ENCODE results near the gene AP2A1. TPM values are rescaled to one million over a fixed set of nuclear protein-coding genes. Genes with fewer than 3 reads are reported as not detected.

The AP2A1 gene
- total RNA-seq, 1 donor from 2014 or later = 67.6 TPM

DNA sequence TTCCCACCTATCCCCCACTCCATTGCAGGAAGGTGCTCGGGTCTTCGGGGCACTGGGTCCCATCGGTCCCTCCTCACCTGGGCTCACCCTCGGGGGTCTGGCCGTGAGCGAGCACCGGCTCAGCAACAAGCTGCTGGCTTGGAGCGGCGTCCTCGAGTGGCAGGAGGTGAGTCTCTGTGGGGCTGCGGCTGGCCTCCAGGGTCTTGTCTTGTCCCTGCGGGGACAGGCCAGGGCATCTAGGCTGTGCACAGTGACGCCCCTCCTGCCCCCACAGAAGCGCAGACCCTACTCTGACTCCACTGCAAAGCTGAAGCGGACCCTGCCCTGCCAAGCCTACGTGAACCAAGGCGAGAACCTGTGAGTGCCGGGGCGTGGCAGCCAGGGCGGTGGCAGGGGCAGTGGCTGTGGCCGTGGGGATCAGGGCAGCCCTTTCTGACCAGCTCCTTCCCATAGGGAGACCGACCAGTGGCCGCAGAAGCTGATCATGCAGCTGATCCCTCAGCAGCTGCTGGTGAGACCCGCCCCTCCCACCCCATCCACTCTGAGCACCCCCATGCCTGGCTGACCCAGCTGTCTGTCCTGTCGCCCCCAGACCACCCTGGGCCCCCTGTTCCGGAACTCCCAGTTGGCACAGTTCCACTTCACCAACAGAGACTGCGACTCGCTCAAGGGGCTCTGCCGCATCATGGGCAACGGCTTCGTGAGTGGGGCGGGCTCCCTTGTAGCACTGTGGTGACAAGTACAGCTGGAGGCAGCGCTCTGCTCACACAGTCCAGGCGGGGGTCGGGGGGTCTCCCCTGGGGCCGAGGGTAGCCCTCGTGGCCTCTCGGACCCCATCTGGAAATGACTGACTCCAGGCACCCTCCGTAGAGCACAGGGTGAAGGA, 87.8 kb downstream of the AP2A1 start:
- ATAC-seq = no peak
- peak; percentile 48 for DNase-seq
- H3K4me1 ChIP-seq = peaks cover 27% of the 10 kb centered on the region
- H3K36me3 ChIP-seq = peaks cover 47% of the 10 kb centered on the region
- intact Hi-C loops (cut with DNase I) = no loop called here
- H3K4me3 ChIP-seq = no peak overlapping the region
- H3K27me3 ChIP-seq (ENCODE audit: low read depth) = no peaks in the 10 kb centered on the region
- no peak for TF ChIP-seq CTCF (IDR thresholded peaks at IDR 0.05)
- H3K27ac ChIP-seq = no peak overlapping the region
- H3K9me3 ChIP-seq = no peaks in the 10 kb centered on the region

- H3K36me3 ChIP-seq = peaks cover 54% of the 10 kb centered on the region
- no peaks in the 10 kb centered on the region for H3K27me3 ChIP-seq (ENCODE audit: low read depth)
These were observed 88.5 kb downstream of the AP2A1 start for GRCh38 chr19:49855277-49855675.

DNA sequence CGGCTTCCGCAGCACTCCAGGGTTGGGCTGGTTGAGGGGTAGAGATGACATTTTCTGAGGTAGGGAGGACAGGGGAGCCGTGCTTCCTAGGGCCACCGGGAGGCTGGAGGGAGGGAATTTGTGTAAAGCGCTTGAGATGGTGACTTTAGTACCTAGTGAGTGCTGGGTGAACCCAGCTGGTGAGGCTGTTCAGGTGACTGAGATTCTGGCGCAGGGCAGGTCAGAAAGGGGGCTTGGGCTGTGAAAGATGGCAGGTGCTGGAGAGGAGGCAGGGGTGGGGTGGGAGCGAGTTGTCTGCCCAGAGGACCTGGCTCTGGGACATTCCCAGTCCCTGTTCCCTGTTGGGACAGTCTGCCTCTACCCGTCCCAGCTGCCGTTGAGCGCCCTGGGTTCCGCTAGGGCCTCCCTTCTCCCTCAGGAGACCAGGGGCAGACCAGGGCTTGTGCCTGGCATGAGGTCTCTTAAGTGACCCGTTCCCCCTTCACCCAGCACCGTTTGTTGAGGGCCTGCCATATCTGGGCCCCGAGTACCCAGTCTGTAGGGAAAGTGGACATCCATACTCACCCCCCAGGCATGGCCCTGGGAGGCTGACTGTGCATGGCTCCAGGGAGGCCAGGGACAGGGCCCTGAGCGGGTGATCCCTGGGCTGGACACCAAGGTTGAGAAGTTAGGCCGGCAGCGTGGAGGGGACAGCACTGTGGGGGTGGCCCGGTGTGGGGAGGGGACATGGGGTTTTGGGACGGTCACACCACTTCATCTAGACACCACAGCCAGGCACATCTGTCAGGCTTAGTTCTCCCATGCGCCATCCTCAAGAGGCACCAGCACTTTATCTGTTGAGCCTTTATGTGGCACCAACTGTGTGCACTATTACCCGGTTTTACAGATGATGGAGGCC, 89.1 kb downstream of the AP2A1 start:
- Histone ChIP-seq H3K36me3 (peaks cover 60% of the 10 kb centered on the region), H3K27me3 (ENCODE audit: low read depth) (no peaks in the 10 kb centered on the region), H3K4me1 (peaks cover 23% of the 10 kb centered on the region), H3K4me3 (no peak overlapping the region), H3K27ac (no peak overlapping the region), H3K9me3 (no peaks in the 10 kb centered on the region)
- DNase-seq = no peak
- ATAC-seq = no peak
- no peak for TF ChIP-seq CTCF (IDR thresholded peaks at IDR 0.05)
- intact Hi-C loops (cut with DNase I) = no loop called here

More at GRCh38 chr19:49855277-49855675, 88.5 kb downstream of the AP2A1 start:
- ATAC-seq (no peak), DNase-seq (no peak)
- Histone ChIP-seq H3K9me3 (no peaks in the 10 kb centered on the region), H3K4me3 (no peak overlapping the region), H3K27ac (no peak overlapping the region), H3K4me1 (peaks cover 23% of the 10 kb centered on the region)
- TF ChIP-seq CTCF (IDR thresholded peaks at IDR 0.05) = no peak
- intact Hi-C loops (cut with DNase I) = no loop called here

GRCh38 chr19:49856574-49857021, 89.8 kb downstream of the AP2A1 start:
- Histone ChIP-seq H3K4me1 (peaks cover 23% of the 10 kb centered on the region), H3K9me3 (no peaks in the 10 kb centered on the region), H3K27me3 (ENCODE audit: low read depth) (no peaks in the 10 kb centered on the region), H3K36me3 (peaks cover 66% of the 10 kb centered on the region), H3K4me3 (no peak overlapping the region), H3K27ac (no peak overlapping the region)
- peak in 1 of 2 donors; percentile 3 for ATAC-seq
- intact Hi-C loops (cut with DNase I) = no loop called here
- DNase-seq = no peak
- no peak for TF ChIP-seq CTCF (IDR thresholded peaks at IDR 0.05)

Small RNAs within 50 kb of the gene (microRNA-seq; reads per million reads assigned to microRNA genes)
- not detected for gene MIR4749 (ENCODE audit: borderline number of aligned reads)
- not detected for gene MIR6799 (ENCODE audit: borderline number of aligned reads)
- gene MIR6800 (ENCODE audit: borderline number of aligned reads) = not detected

Other genes starting within 250 kb of the AP2A1 start
- 28.1 TPM for gene RCN3, start 239.0 kb upstream of the AP2A1 start, total RNA-seq
- 47.2 TPM for gene NOSIP, start 186.4 kb upstream of the AP2A1 start, total RNA-seq
- 7.6 TPM for gene PRRG2, start 185.7 kb upstream of the AP2A1 start, total RNA-seq
- gene PRR12, start 175.8 kb upstream of the AP2A1 start, total RNA-seq = 32.0 TPM
- gene RRAS, start 126.9 kb upstream of the AP2A1 start, total RNA-seq = 114 TPM
- 59.4 TPM for gene SCAF1, start 124.8 kb upstream of the AP2A1 start, total RNA-seq
- 99.8 TPM for gene IRF3, start 101.1 kb upstream of the AP2A1 start, total RNA-seq
- gene BCL2L12, start 101.1 kb upstream of the AP2A1 start, total RNA-seq = 17.0 TPM
- gene PRMT1, start 89.7 kb upstream of the AP2A1 start, total RNA-seq = 88.3 TPM
- 2.1 TPM for gene ADM5, start 77.4 kb upstream of the AP2A1 start, total RNA-seq
- gene CPT1C, start 75.9 kb upstream of the AP2A1 start, total RNA-seq = 3.8 TPM
- gene TSKS, start 3.7 kb upstream of the AP2A1 start, total RNA-seq = 1.2 TPM
- gene FUZ, start 46.3 kb downstream of the AP2A1 start, total RNA-seq = 24.0 TPM
- 65.8 TPM for gene MED25, start 51.3 kb downstream of the AP2A1 start, total RNA-seq
- 124 TPM for gene PTOV1, start 84.2 kb downstream of the AP2A1 start, total RNA-seq
- 78.0 TPM for gene PNKP, start 100.6 kb downstream of the AP2A1 start, total RNA-seq
- 29.7 TPM for gene AKT1S1, start 110.4 kb downstream of the AP2A1 start, total RNA-seq
- 53.1 TPM for gene TBC1D17, start 110.7 kb downstream of the AP2A1 start, total RNA-seq
- 1.6 TPM for gene IL4I1, start 129.9 kb downstream of the AP2A1 start, total RNA-seq
- gene ATF5, start 162.2 kb downstream of the AP2A1 start, total RNA-seq = 13.8 TPM
- 36.5 TPM for gene NUP62, start 162.5 kb downstream of the AP2A1 start, total RNA-seq
- 7.7 TPM for gene SIGLEC11, start 194.2 kb downstream of the AP2A1 start, total RNA-seq

Data from lower lobe of right lung (tissue), 2 donors.